Endothelial cell (in vitro differentiated cells): ENCODE results near the gene THEMIS. TPM values are rescaled to one million over a fixed set of nuclear protein-coding genes. Genes with fewer than 3 reads are reported as not detected.

Source experiments
- DNase-seq: peaks from one replicate; pipeline ENCODE4 v3.0.0; 2021; ENCODE audit warnings: low spot score
- H3K27ac Mint-ChIP-seq: one replicate; pipeline ENCODE4 v1.8.0; 2021; ENCODE audit warnings: mixed read lengths, inconsistent platforms; ENCODE audit not compliant: unreplicated experiment
- H3K27me3 Mint-ChIP-seq: one replicate; pipeline ENCODE4 v1.8.0; 2021; ENCODE audit warnings: mild to moderate bottlenecking, moderate library complexity, mixed read lengths, inconsistent platforms; ENCODE audit not compliant: unreplicated experiment
- H3K36me3 Mint-ChIP-seq: one replicate; pipeline ENCODE4 v1.8.0; 2021; ENCODE audit warnings: mild to moderate bottlenecking, low read depth, mixed read lengths, inconsistent platforms; ENCODE audit not compliant: unreplicated experiment
- H3K4me1 Mint-ChIP-seq: one replicate; pipeline ENCODE4 v1.8.0; 2021; ENCODE audit warnings: mild to moderate bottlenecking, mixed read lengths, inconsistent platforms; ENCODE audit not compliant: unreplicated experiment
- H3K4me3 Mint-ChIP-seq: one replicate; pipeline ENCODE4 v1.8.0; 2021; ENCODE audit warnings: mild to moderate bottlenecking, mixed read lengths, inconsistent platforms; ENCODE audit not compliant: unreplicated experiment
- H3K9me3 Mint-ChIP-seq: one replicate; pipeline ENCODE4 v1.8.0; 2021; ENCODE audit warnings: mixed read lengths, inconsistent platforms; ENCODE audit not compliant: unreplicated experiment
- total RNA-seq: library from RNA; stranded (reverse); fragmentation: NEBNext Ultra II Directional; extraction: Animal tissue kit (Norgen Biotek cat#: 25700); gene quantifications from one replicate; pipeline ENCODE4 v1.2.1, GENCODE V29; 2021; ENCODE audit not compliant: unreplicated experiment
- TF ChIP-seq, protein P1 (sequence below): fragments of 200-600 bp; sonication (generic); IDR thresholded peaks from one replicate; pipeline ENCODE4 v1.5.0; 2021; ENCODE audit warnings: antibody characterized with exemption; ENCODE audit not compliant: unreplicated experiment

Gene THEMIS
- total RNA-seq, 1 donor from 2014 or later, result not detected

DNA sequence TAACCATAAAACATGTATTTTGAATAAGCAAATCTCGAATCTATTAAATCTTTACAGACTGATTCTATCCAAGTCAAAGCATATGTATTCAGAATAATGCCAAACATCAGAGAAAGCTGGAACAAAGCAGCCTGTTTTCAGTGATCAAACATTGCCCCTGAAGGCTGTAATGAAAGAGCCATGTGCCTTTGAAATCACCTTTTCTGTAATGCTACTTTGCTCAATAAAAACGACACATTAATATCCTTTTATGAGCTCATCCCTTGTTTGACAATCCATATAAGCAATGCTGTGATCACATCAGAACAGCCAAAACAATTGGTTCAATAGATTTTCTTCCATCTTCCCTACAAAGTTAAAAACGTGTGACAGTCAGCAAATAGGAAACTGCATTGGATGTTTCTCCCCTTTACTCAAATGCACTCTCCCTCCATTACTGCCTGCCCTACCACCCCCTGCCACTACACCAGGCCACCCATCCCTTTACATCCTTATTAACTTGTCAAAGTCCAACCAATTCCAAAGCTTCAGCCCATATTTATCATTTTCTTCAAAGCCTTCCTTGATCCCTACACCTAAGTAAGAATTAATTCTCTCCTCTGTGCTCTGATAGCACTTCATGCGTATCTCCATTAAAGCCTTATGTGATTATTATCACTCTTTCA is 42.0 kb downstream of the THEMIS start:
- DNase-seq, result no peak
- Mint-ChIP-seq H3K9me3 (no peaks in the 10 kb centered on the region), H3K4me3 (no peak overlapping the region), H3K27ac (no peak overlapping the region), H3K4me1 (peaks cover 20% of the 10 kb centered on the region), H3K27me3 (no peaks in the 10 kb centered on the region), H3K36me3 (no peaks in the 10 kb centered on the region)
- TF ChIP-seq, protein P1, sequence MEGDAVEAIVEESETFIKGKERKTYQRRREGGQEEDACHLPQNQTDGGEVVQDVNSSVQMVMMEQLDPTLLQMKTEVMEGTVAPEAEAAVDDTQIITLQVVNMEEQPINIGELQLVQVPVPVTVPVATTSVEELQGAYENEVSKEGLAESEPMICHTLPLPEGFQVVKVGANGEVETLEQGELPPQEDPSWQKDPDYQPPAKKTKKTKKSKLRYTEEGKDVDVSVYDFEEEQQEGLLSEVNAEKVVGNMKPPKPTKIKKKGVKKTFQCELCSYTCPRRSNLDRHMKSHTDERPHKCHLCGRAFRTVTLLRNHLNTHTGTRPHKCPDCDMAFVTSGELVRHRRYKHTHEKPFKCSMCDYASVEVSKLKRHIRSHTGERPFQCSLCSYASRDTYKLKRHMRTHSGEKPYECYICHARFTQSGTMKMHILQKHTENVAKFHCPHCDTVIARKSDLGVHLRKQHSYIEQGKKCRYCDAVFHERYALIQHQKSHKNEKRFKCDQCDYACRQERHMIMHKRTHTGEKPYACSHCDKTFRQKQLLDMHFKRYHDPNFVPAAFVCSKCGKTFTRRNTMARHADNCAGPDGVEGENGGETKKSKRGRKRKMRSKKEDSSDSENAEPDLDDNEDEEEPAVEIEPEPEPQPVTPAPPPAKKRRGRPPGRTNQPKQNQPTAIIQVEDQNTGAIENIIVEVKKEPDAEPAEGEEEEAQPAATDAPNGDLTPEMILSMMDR, result no peak

DNA sequence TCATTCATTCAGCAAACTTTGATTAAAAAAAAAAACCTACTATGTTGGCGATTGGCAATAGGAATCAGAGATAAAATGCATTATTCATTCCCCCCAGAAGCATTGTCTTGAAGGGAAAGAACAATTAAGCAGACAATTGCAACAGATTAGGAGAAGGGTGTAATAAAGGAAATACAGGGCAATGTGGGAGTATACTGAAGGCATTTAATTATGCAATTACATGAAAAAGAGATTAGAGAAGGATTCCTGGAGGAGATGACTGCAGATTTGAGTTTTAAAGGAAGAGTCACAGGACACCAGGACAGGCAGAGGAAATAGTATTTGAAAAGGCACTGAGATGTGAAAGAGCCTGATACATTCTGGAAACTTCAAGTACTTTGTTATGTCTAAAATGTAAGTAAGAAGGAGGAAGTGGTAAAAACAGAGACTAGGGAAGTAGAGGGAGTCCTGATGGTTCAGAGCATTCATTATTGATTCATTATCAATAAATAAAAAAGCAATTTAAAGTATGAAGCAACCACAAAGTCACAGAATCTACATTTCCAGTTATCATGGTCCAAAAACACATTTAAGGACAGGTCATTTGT is 43.7 kb downstream of the THEMIS start:
- H3K9me3 Mint-ChIP-seq, result no peaks in the 10 kb centered on the region

DNA sequence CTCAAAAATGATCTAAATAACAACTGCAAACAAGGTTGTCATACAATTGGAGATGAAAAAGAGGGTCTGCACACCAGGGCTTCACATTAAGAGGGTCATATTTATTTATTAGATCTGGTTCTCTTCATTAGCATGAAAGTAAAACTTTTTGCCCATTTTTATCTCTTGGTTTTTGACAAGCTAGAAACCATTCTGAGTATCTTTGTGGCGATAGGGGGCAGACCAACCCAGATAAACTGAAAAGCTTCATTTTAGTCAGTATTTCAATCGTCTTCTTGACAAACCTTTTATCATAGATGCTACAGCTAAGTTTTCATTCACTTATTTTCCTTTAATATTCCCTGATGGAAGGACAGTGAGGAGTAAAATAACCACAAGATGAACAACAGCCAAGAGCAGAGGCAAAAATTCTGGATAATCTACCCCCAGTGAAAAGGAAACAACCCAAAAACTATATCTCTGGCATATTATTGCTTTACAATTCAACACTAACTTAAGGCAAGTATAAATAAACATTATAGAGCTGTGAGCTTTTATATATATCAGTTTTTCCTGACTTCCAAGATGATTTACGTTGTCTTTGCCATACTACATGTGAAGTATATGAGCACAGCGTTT is 45.2 kb downstream of the THEMIS start:
- Mint-ChIP-seq H3K4me3 (no peak overlapping the region), H3K27me3 (no peaks in the 10 kb centered on the region), H3K4me1 (peaks cover 16% of the 10 kb centered on the region), H3K27ac (no peak overlapping the region), H3K9me3 (no peaks in the 10 kb centered on the region), H3K36me3 (no peaks in the 10 kb centered on the region)
- TF ChIP-seq, protein P1, result peak; percentile 49
- DNase-seq, result peak; percentile 18

More for the DNA sequence above, 43.7 kb downstream of the THEMIS start:
- H3K4me1 Mint-ChIP-seq, result peaks cover 16% of the 10 kb centered on the region
- no peaks in the 10 kb centered on the region for H3K27me3 Mint-ChIP-seq
- peak overlapping the region; percentile 7 for H3K27ac Mint-ChIP-seq
- DNase-seq, result no peak
- no peaks in the 10 kb centered on the region for H3K36me3 Mint-ChIP-seq
- TF ChIP-seq, protein P1, result no peak
- H3K4me3 Mint-ChIP-seq, result no peak overlapping the region

DNA sequence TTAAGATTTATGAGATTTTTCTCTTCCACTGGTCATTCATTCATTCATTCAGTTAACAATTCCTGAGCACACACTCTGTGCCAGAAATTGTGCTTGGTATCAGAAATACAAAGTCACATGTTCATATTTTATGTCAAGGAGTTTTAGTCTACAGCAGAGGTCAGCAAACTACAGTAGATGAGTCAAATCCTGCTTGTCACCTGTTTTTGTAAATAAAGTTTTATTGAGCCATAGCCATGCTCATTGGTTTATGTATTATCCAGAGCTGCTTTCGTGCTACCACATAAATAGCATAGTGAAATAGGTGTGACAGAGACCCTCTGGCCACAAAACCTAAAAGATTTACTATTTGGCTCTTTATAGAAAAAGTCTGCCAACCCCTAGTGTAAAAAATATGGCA is 46.8 kb downstream of the THEMIS start:
- Mint-ChIP-seq H3K27ac (no peak overlapping the region), H3K36me3 (no peaks in the 10 kb centered on the region), H3K4me3 (no peak overlapping the region), H3K27me3 (no peaks in the 10 kb centered on the region), H3K9me3 (no peaks in the 10 kb centered on the region), H3K4me1 (peaks cover 16% of the 10 kb centered on the region)
- TF ChIP-seq, protein P1, result no peak
- DNase-seq, result no peak

DNA sequence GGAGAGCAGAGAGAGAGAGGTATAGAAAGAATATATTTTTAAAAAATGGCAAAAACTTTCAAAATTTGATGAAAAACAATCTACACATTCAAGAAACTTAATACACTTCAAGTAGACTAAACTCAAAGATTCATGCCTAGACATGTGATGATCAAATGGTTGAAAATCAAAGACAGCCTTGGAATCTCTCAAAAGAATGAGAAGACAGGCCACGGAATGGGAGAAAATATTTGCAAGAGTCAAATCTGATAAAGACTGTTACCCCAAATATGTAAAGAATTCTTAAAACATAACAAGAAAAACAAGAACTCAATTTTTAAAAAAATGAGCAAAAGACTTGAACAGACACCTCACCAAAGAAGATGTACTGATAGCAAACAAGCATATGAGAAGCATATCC is 49.7 kb downstream of the THEMIS start:
- Mint-ChIP-seq H3K9me3 (no peaks in the 10 kb centered on the region), H3K4me1 (peaks cover 5% of the 10 kb centered on the region), H3K27ac (no peak overlapping the region), H3K4me3 (no peak overlapping the region), H3K36me3 (no peaks in the 10 kb centered on the region), H3K27me3 (no peaks in the 10 kb centered on the region)
- TF ChIP-seq, protein P1, result no peak
- no peak for DNase-seq
